HCT116 (cell line): ENCODE results near the gene ZNF532. TPM values are rescaled to one million over a fixed set of nuclear protein-coding genes. Genes with fewer than 3 reads are reported as not detected.

Experiments
- ATAC-seq: fragments of 200-7000 bp; cut with Tn5 transposase; 2 replicates; pipeline ENCODE4 v1.9.1; 2020; ENCODE audit warnings: mild to moderate bottlenecking, moderate library complexity
- BruUV-seq: library from RNA; stranded (reverse); fragments of 400-500 nt; replicated peaks from 2 replicates; lab custom pipeline; 2021; lab: Mats Ljungman, UMichigan
- CTCF ChIA-PET: fragments of 300-600 bp; sonication (Branson Sonifier 250); formaldehyde crosslinking; loops from one replicate; lab custom pipeline; 2021; ENCODE audit warnings: antibody characterized with exemption; lab: Charles Lee
- POLR2A ChIA-PET: fragments of 300-600, 350-600 bp; sonication (Branson Sonifier 250); formaldehyde crosslinking; loops from one replicate; lab custom pipeline; 2021; ENCODE audit warnings: antibody characterized with exemption; lab: Charles Lee
- RAD21 ChIA-PET, 2 experiments: fragments of 300-600 bp; sonication (Branson Sonifier 250); formaldehyde crosslinking; loops; one replicate each; lab custom pipeline; 2023; ENCODE audit warnings: low total read pairs in 2 of 2; ENCODE audit not compliant: uncharacterized antibody in 2 of 2, unreplicated experiment in 2 of 2, low non-redundant PET in 1 of 2; lab: Charles Lee
- DNase-seq: peaks from one replicate; pipeline ENCODE4 v3.0.0-alpha.2; 2010; ENCODE audit warnings: low read depth, low spot score
- H2AFZ ChIP-seq: fragments of 200-600 bp; shearing (Covaris generic), sonication (generic); 2 replicates; pipeline ENCODE4 v1.6.1; 2017; ENCODE audit warnings: low read depth, mixed run types, mixed read lengths, antibody characterized with exemption, low read length; ENCODE audit not compliant: poor library complexity, severe bottlenecking
- H3K27ac ChIP-seq: 2 replicates; pipeline ENCODE4 v1.5.1; 2012; ENCODE audit warnings: low read depth, low read length
- H3K27me3 ChIP-seq: fragments of 200-600 bp; sonication (generic); 2 replicates; pipeline ENCODE4 v1.6.1; 2016; ENCODE audit warnings: mixed run types, low read length, mixed read lengths; ENCODE audit not compliant: insufficient read depth
- H3K36me3 ChIP-seq, 2 experiments: fragments of 200-500 bp in 1 of 2; fragments of 200-600 bp in 1 of 2; sonication (Bioruptor generic) in 1 of 2; sonication (generic) in 1 of 2; 2 replicates each; pipeline versions ENCODE4 v1.5.1 to v1.6.1; 2014 to 2016; ENCODE audit warnings: low read length in 2 of 2, inconsistent platforms in 1 of 2, mixed read lengths in 1 of 2, mixed run types in 1 of 2; ENCODE audit not compliant: insufficient read depth in 2 of 2, control insufficient read depth in 1 of 2
- H3K4me1 ChIP-seq, 2 experiments: fragments of 200-600 bp in 1 of 2; sonication (generic) in 1 of 2; 2 replicates each; pipeline versions ENCODE4 v1.5.1 to v1.6.1; 2012 to 2017; ENCODE audit warnings: low read length in 2 of 2, inconsistent platforms in 1 of 2, mild to moderate bottlenecking in 1 of 2, mixed read lengths in 1 of 2, mixed run types in 1 of 2, moderate library complexity in 1 of 2; ENCODE audit not compliant: insufficient read depth in 2 of 2, control insufficient read depth in 1 of 2
- H3K4me2 ChIP-seq: fragments of 200-600 bp; sonication (generic); 2 replicates; pipeline ENCODE4 v1.6.1; 2017; ENCODE audit warnings: mixed run types, low read length, mixed read lengths
- H3K4me3 ChIP-seq, 2 experiments: fragments of 200-600 bp in 1 of 2; sonication (generic) in 1 of 2; replicated peaks in 1 of 2; 2 replicates each; pipeline ENCODE4 v1.5.1; 2011 to 2016; ENCODE audit warnings: low read length in 2 of 2, control low read depth in 1 of 2, low read depth in 1 of 2, mild to moderate bottlenecking in 1 of 2, mixed read lengths in 1 of 2, mixed run types in 1 of 2
- H3K79me2 ChIP-seq: fragments of 200-600 bp; sonication (generic); 2 replicates; pipeline ENCODE4 v1.6.1; 2017; ENCODE audit warnings: mild to moderate bottlenecking, mixed run types, low read length, moderate library complexity, mixed read lengths; ENCODE audit not compliant: insufficient read depth
- H3K9ac ChIP-seq: fragments of 200-600 bp; sonication (generic); 2 replicates; pipeline ENCODE4 v1.6.1; 2016; ENCODE audit warnings: low read length, mixed read lengths
- H3K9me2 ChIP-seq: fragments of 200-600 bp; sonication (generic), shearing (Covaris generic); 2 replicates; pipeline ENCODE4 v1.6.1; 2017; ENCODE audit warnings: mixed run types, mild to moderate bottlenecking, moderate library complexity; ENCODE audit not compliant: insufficient read depth
- H3K9me3 ChIP-seq, 2 experiments: fragments of 200-500 bp in 1 of 2; fragments of 200-600 bp in 1 of 2; sonication (Bioruptor generic) in 1 of 2; sonication (generic) in 1 of 2; 2 replicates each; pipeline ENCODE4 v1.6.1; 2014 to 2017; ENCODE audit warnings: low read length in 2 of 2, mixed read lengths in 2 of 2, inconsistent platforms in 1 of 2, low read depth in 1 of 2, mild to moderate bottlenecking in 1 of 2, mixed run types in 1 of 2, moderate library complexity in 1 of 2; ENCODE audit not compliant: control insufficient read depth in 1 of 2, insufficient read depth in 1 of 2
- H4K20me1 ChIP-seq: fragments of 200-600 bp; sonication (generic), shearing (Covaris generic); 2 replicates; pipeline ENCODE4 v1.6.1; 2017; ENCODE audit warnings: mixed run types, mild to moderate bottlenecking, moderate library complexity; ENCODE audit not compliant: insufficient read depth
- CBX3 ChIP-seq: IDR thresholded peaks from 2 replicates; pipeline ENCODE4 v1.6.1; 2012; ENCODE audit warnings: low read depth
- CEBPB ChIP-seq: IDR thresholded peaks from 2 replicates; pipeline ENCODE4 v1.6.1; 2012; ENCODE audit warnings: low read depth
- EGR1 ChIP-seq: IDR thresholded peaks from 2 replicates; pipeline ENCODE4 v1.6.1; 2012; ENCODE audit warnings: low read depth
- ELF1 ChIP-seq: IDR thresholded peaks from 2 replicates; pipeline ENCODE4 v1.6.1; 2012; ENCODE audit warnings: low read depth, borderline replicate concordance
- EZH2 ChIP-seq: fragments of 200-600 bp; sonication (generic); IDR thresholded peaks from 2 replicates; pipeline ENCODE4 v1.6.1; 2017; ENCODE audit warnings: antibody characterized with exemption, mixed run types
- EZH2phosphoT487 ChIP-seq: fragments of 200-600 bp; IDR thresholded peaks from 2 replicates; pipeline ENCODE4 v1.6.1; 2018; ENCODE audit warnings: antibody characterized with exemption, borderline replicate concordance
- POLR2AphosphoS5 ChIP-seq: IDR thresholded peaks from 2 replicates; pipeline ENCODE4 v1.6.1; 2011; ENCODE audit warnings: mild to moderate bottlenecking, low read depth, low read length, moderate library complexity
- RAD21 ChIP-seq: IDR thresholded peaks from 2 replicates; pipeline ENCODE4 v1.6.1; 2012; ENCODE audit warnings: low read depth, mild to moderate bottlenecking
- SIN3A ChIP-seq: IDR thresholded peaks from 2 replicates; pipeline ENCODE4 v1.6.1; 2012; ENCODE audit warnings: low read depth
- SP1 ChIP-seq: IDR thresholded peaks from 2 replicates; pipeline ENCODE4 v1.6.1; 2012; ENCODE audit warnings: low read depth
- SRF ChIP-seq: IDR thresholded peaks from 2 replicates; pipeline ENCODE4 v1.6.1; 2012; ENCODE audit warnings: low read depth
- TCF7L2 ChIP-seq: IDR thresholded peaks from 2 replicates; pipeline ENCODE4 v1.7.0; 2011; ENCODE audit warnings: borderline replicate concordance, inconsistent platforms; ENCODE audit not compliant: insufficient read depth, insufficient read length; ENCODE audit errors: extremely low read depth
- YY1 ChIP-seq: IDR thresholded peaks from 2 replicates; pipeline ENCODE4 v1.6.1; 2011; ENCODE audit warnings: low read length, low read depth, moderate library complexity, mild to moderate bottlenecking; ENCODE audit not compliant: insufficient replicate concordance; ENCODE audit errors: extremely low read depth
- ZFX ChIP-seq: fragments of 450-650 bp; IDR thresholded peaks from 2 replicates; pipeline ENCODE4 v1.6.1; 2017
- intact Hi-C: fragments of 100-400 bp; cut with micrococcal nuclease; formaldehyde crosslinking; loops from 2 replicates; pipeline ENCODE4 v1.10.0; 2022
- total RNA-seq: library from RNA; stranded (reverse); gene quantifications from one replicate; pipeline ENCODE4 v1.2.1, GENCODE V29; 2021; ENCODE audit not compliant: unreplicated experiment
- TF ChIP-seq, protein P1 (sequence below): IDR thresholded peaks from 2 replicates; pipeline ENCODE4 v1.6.1; 2012; ENCODE audit warnings: low read depth
- TF ChIP-seq, protein P2 (sequence below): IDR thresholded peaks from 2 replicates; pipeline ENCODE4 v1.6.1; 2011; ENCODE audit warnings: mild to moderate bottlenecking, low read length, moderate library complexity; ENCODE audit not compliant: insufficient replicate concordance; ENCODE audit errors: extremely low read depth
- TF ChIP-seq, protein P3 (sequence below), 3 experiments: fragments of 200-600 bp in 1 of 3; sonication (generic) in 1 of 3; IDR thresholded peaks in 2 of 3; conservative IDR thresholded peaks in 1 of 3; 2 replicates each; pipeline ENCODE4 v1.5.1; 2012 to 2017; ENCODE audit warnings: low read depth in 2 of 3, low read length in 2 of 3, antibody characterized with exemption in 1 of 3, borderline replicate concordance in 1 of 3, control low read depth in 1 of 3, mild to moderate bottlenecking in 1 of 3, mixed read lengths in 1 of 3, mixed run types in 1 of 3, moderate library complexity in 1 of 3; ENCODE audit not compliant: insufficient read depth in 1 of 3
- TF ChIP-seq, protein P4 (sequence below): IDR thresholded peaks from 2 replicates; pipeline ENCODE4 v1.6.1; 2012

ZNF532 gene
- total RNA-seq, 1 experiment from 2014 or later, result 11.6 TPM

DNA sequence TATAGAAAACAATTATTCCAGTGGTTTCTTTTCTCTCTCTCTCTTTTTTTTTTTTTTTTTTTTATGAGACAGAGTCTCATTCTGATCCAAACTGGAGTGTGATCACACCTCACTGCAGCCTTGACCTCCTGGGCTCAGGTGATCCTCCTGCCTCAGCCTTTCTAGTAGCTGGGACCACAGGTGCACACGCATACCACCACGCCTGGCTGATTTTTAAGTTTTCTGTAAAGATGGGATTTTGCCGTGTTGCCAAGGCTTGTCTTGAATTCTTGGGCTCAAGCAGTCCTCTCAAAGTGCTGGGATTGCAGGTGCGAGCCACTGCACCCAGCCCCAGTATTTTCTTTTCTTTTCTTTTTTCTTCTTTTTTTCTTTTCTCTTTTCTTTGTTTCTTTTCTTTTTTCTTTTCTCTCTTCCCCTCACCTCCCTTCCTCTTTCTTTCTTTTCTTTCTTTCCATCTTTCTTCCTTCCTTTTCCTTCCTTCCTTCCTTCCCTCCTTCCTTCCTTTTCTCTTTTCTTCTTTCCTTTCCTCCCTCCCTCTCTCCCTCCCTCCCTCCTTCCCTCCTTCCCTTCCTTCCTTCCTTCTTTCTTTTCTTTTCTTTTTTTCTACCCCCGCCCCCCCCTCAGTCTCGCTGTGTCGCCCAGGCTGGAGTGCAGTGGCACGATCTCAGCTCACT is 76.9 kb downstream of the ZNF532 start:
- no peak overlapping the region for H3K4me3 ChIP-seq
- no peak overlapping the region for H3K27ac ChIP-seq
- H3K9ac ChIP-seq, result no peak overlapping the region
- H3K79me2 ChIP-seq, result no peaks in the 10 kb centered on the region
- DNase-seq (no peak), ATAC-seq (no peak)
- H2AFZ ChIP-seq, result no peak overlapping the region
- no peaks in the 10 kb centered on the region for H3K36me3 ChIP-seq
- H3K4me1 ChIP-seq, result no peaks in the 10 kb centered on the region
- TF ChIP-seq ELF1 (no peak), CEBPB (no peak), EZH2 (no peak), ZFX (no peak), SP1 (no peak), SIN3A (no peak), CBX3 (no peak), RAD21 (no peak), EZH2phosphoT487 (no peak), YY1 (no peak), EGR1 (no peak), SRF (no peak), POLR2AphosphoS5 (no peak), TCF7L2 (no peak)
- TF ChIP-seq, protein P1, sequence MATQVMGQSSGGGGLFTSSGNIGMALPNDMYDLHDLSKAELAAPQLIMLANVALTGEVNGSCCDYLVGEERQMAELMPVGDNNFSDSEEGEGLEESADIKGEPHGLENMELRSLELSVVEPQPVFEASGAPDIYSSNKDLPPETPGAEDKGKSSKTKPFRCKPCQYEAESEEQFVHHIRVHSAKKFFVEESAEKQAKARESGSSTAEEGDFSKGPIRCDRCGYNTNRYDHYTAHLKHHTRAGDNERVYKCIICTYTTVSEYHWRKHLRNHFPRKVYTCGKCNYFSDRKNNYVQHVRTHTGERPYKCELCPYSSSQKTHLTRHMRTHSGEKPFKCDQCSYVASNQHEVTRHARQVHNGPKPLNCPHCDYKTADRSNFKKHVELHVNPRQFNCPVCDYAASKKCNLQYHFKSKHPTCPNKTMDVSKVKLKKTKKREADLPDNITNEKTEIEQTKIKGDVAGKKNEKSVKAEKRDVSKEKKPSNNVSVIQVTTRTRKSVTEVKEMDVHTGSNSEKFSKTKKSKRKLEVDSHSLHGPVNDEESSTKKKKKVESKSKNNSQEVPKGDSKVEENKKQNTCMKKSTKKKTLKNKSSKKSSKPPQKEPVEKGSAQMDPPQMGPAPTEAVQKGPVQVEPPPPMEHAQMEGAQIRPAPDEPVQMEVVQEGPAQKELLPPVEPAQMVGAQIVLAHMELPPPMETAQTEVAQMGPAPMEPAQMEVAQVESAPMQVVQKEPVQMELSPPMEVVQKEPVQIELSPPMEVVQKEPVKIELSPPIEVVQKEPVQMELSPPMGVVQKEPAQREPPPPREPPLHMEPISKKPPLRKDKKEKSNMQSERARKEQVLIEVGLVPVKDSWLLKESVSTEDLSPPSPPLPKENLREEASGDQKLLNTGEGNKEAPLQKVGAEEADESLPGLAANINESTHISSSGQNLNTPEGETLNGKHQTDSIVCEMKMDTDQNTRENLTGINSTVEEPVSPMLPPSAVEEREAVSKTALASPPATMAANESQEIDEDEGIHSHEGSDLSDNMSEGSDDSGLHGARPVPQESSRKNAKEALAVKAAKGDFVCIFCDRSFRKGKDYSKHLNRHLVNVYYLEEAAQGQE, result no peak
- TF ChIP-seq, protein P2, sequence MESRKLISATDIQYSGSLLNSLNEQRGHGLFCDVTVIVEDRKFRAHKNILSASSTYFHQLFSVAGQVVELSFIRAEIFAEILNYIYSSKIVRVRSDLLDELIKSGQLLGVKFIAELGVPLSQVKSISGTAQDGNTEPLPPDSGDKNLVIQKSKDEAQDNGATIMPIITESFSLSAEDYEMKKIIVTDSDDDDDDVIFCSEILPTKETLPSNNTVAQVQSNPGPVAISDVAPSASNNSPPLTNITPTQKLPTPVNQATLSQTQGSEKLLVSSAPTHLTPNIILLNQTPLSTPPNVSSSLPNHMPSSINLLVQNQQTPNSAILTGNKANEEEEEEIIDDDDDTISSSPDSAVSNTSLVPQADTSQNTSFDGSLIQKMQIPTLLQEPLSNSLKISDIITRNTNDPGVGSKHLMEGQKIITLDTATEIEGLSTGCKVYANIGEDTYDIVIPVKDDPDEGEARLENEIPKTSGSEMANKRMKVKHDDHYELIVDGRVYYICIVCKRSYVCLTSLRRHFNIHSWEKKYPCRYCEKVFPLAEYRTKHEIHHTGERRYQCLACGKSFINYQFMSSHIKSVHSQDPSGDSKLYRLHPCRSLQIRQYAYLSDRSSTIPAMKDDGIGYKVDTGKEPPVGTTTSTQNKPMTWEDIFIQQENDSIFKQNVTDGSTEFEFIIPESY, result no peak
- TF ChIP-seq, protein P3, sequence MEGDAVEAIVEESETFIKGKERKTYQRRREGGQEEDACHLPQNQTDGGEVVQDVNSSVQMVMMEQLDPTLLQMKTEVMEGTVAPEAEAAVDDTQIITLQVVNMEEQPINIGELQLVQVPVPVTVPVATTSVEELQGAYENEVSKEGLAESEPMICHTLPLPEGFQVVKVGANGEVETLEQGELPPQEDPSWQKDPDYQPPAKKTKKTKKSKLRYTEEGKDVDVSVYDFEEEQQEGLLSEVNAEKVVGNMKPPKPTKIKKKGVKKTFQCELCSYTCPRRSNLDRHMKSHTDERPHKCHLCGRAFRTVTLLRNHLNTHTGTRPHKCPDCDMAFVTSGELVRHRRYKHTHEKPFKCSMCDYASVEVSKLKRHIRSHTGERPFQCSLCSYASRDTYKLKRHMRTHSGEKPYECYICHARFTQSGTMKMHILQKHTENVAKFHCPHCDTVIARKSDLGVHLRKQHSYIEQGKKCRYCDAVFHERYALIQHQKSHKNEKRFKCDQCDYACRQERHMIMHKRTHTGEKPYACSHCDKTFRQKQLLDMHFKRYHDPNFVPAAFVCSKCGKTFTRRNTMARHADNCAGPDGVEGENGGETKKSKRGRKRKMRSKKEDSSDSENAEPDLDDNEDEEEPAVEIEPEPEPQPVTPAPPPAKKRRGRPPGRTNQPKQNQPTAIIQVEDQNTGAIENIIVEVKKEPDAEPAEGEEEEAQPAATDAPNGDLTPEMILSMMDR (IDR thresholded peaks at IDR 0.05 in 2 of 3, conservative IDR thresholded peaks at IDR 0.05 in 1 of 3; ENCODE audit: borderline replicate concordance in 1 of 3, insufficient read depth in 1 of 3, low read depth in 2 of 3, low read length in 2 of 3), result no peak
- TF ChIP-seq, protein P4, sequence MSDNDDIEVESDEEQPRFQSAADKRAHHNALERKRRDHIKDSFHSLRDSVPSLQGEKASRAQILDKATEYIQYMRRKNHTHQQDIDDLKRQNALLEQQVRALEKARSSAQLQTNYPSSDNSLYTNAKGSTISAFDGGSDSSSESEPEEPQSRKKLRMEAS, result no peak
- H3K4me2 ChIP-seq, result no peak overlapping the region
- H4K20me1 ChIP-seq, result no peaks in the 10 kb centered on the region
- BruUV-seq, result no TSS peak
- RAD21 ChIA-PET, result no interaction called here
- no peaks in the 10 kb centered on the region for H3K9me3 ChIP-seq
- POLR2A ChIA-PET, result no interaction called here
- CTCF ChIA-PET, result interaction anchor here (0.6 kb wide), 1 partner anchor 896 kb away, joined by 6 read pairs; no protein-coding TSS in a partner anchor
- intact Hi-C loops, result no loop called here
- no peaks in the 10 kb centered on the region for H3K27me3 ChIP-seq
- no peaks in the 10 kb centered on the region for H3K9me2 ChIP-seq
